Testis (tissue), 3 donors: ENCODE data around the gene EPN1. TPM values are rescaled to one million over a fixed set of nuclear protein-coding genes. Genes with fewer than 3 reads are reported as not detected.

ENCODE experiments used
- DNase-seq: peaks from one replicate; pipeline ENCODE4 v3.0.0-alpha.2; 2019
- H3K27ac ChIP-seq, 2 donors: fragments of 200-600 bp; sonication (generic); one replicate each; pipeline ENCODE4 v1.5.1; 2019
- H3K27me3 ChIP-seq: fragments of 200-600 bp; sonication (generic); one replicate; pipeline ENCODE4 v1.5.1; 2019
- H3K36me3 ChIP-seq: fragments of 200-600 bp; sonication (generic); one replicate; pipeline ENCODE4 v1.5.1; 2017; ENCODE audit warnings: low read depth; ENCODE audit errors: missing control alignments
- H3K4me1 ChIP-seq: fragments of 200-600 bp; sonication (generic); one replicate; pipeline ENCODE4 v1.5.1; 2019
- H3K4me3 ChIP-seq, 2 donors: fragments of 200-600 bp; sonication (generic); one replicate each; pipeline ENCODE4 v1.5.1; 2017 to 2019
- H3K9me3 ChIP-seq: fragments of 200-600 bp; sonication (generic); one replicate; pipeline ENCODE4 v1.5.1; 2017
- POLR2A ChIP-seq: fragments of 450-650 bp; IDR thresholded peaks from one replicate; pipeline ENCODE4 v1.6.1; 2017; ENCODE audit warnings: antibody characterized with exemption, mild to moderate bottlenecking, moderate library complexity
- WGBS, 2 donors: methylation state at CpG; one replicate each; pipeline ENCODE4 v1.1.5; 2018; 5-methylcytosine and 5-hydroxymethylcytosine counted together
- intact Hi-C: fragments of 100-400 bp; cut with DNase I; formaldehyde crosslinking; loops from one replicate; pipeline ENCODE4 v1.15.1; 2023; ENCODE audit warnings: low total_unique reads
- polyA plus RNA-seq: library from polyadenylated mRNA; stranded (reverse); fragments of 350-450 nt; fragmentation: Illumina TruSeq; extraction: RNeasy Lipid Tissue Mini Kit (QIAGEN cat#74804); gene quantifications from one replicate; pipeline ENCODE4 v1.2.3, GENCODE V29; 2014; ENCODE audit warnings: low read depth, low replicate concordance; ENCODE audit not compliant: insufficient read depth
- total RNA-seq, 2 donors: library from RNA; depleted of rRNA; stranded (reverse); fragments of >200 nt; gene quantifications; one replicate each; pipeline ENCODE4 v1.2.3, GENCODE V29; 2016
- TF ChIP-seq, protein P1 (sequence below), 3 experiments: fragments of 450-650 bp in 2 of 3; fragments of 200-600 bp in 1 of 3; sonication (generic) in 1 of 3; IDR thresholded peaks; one replicate each; pipeline ENCODE4 v1.5.1; 2016 to 2019; ENCODE audit warnings: antibody characterized with exemption in 3 of 3, mild to moderate bottlenecking in 2 of 3, moderate library complexity in 1 of 3

Gene EPN1
- total and polyA plus RNA-seq, 3 donors from 2014 or later, result 134 to 303 (median 176) TPM

DNA sequence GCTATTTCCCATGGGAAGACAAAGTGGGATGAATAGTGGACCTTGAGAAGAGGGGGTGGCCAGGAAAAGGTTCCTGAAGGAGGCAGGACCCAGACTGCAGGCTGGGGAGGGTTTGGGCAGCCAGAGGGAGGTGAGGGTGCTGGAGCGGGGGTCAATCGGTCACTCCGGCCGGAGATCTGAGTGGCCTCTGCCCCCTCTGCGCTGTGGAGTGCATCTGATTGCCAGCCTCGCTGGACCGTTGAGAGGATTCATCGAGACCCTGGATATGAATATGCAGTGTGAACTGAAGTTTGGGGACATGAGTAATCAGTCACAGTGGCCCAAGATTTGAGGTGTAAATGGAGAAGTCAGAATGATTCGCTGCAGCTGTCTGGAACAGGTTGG lies 39.7 kb upstream of the EPN1 start:
- Histone ChIP-seq H3K36me3 (no peaks in the 10 kb centered on the region), H3K27ac (peak overlapping the region; percentile 92), H3K4me1 (peaks cover 24% of the 10 kb centered on the region), H3K27me3 (no peaks in the 10 kb centered on the region), H3K9me3 (no peaks in the 10 kb centered on the region), H3K4me3 (peak overlapping the region; percentile 88 to 99)
- intact Hi-C loops, result no loop called here
- TF ChIP-seq POLR2A, result no peak
- TF ChIP-seq, protein P1, sequence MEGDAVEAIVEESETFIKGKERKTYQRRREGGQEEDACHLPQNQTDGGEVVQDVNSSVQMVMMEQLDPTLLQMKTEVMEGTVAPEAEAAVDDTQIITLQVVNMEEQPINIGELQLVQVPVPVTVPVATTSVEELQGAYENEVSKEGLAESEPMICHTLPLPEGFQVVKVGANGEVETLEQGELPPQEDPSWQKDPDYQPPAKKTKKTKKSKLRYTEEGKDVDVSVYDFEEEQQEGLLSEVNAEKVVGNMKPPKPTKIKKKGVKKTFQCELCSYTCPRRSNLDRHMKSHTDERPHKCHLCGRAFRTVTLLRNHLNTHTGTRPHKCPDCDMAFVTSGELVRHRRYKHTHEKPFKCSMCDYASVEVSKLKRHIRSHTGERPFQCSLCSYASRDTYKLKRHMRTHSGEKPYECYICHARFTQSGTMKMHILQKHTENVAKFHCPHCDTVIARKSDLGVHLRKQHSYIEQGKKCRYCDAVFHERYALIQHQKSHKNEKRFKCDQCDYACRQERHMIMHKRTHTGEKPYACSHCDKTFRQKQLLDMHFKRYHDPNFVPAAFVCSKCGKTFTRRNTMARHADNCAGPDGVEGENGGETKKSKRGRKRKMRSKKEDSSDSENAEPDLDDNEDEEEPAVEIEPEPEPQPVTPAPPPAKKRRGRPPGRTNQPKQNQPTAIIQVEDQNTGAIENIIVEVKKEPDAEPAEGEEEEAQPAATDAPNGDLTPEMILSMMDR (IDR thresholded peaks at IDR 0.05), result no peak
- 9 to 10% methylated on average over 6 to 9 of the region's 9 CpGs for WGBS, 2 donors
- DNase-seq, result no peak

- no peaks in the 10 kb centered on the region for H3K36me3 ChIP-seq
- no peaks in the 10 kb centered on the region for H3K27me3 ChIP-seq
- WGBS, 2 donors, result 58 to 66% methylated on average over 7 of the region's 7 CpGs
- TF ChIP-seq, protein P1 (IDR thresholded peaks at IDR 0.05), result no peak
- no peak for TF ChIP-seq POLR2A
- no peaks in the 10 kb centered on the region for H3K9me3 ChIP-seq
- H3K27ac ChIP-seq, result peak overlapping the region in 1 of 2 donors; percentile 92
- intact Hi-C loops, result no loop called here
- peaks cover 27% of the 10 kb centered on the region for H3K4me1 ChIP-seq
- H3K4me3 ChIP-seq, result peak overlapping the region; percentile 88 to 99
- DNase-seq, result no peak
Measured at GRCh38 chr19:55635856-55636440, 39.1 kb upstream of the EPN1 start.

GRCh38 chr19:55636723-55637122 lies 38.3 kb upstream of the EPN1 start:
- H3K27ac ChIP-seq, result no peak overlapping the region
- 77 to 83% methylated on average over 4 of the region's 4 CpGs for WGBS, 2 donors

DNA sequence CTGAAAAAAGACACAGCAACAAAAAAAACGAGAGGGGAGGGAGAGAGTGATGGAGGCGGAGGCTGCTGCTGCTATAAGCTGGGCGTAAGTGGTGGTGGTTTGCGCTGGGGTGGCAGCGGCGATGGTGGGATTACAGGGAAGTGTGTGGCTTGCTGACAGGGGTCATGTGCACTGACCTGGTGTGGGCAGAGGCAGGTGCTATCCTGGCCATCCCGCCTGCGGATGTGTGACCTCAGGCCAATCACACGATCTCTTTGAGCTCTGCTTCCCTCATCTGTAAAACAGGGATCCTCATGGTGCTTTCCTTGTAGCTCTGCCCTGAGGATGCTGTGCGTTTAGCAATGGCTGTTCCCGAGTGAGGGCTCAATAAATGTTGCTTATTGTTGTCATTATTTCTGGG lies 37.5 kb upstream of the EPN1 start:
- 74 to 82% methylated on average over 11 of the region's 11 CpGs for WGBS, 2 donors
- no peak overlapping the region for H3K4me3 ChIP-seq
- no peak overlapping the region for H3K27ac ChIP-seq
- intact Hi-C loops, result no loop called here
- H3K27me3 ChIP-seq, result no peaks in the 10 kb centered on the region
- H3K9me3 ChIP-seq, result no peaks in the 10 kb centered on the region
- no peak for TF ChIP-seq POLR2A
- TF ChIP-seq, protein P1 (IDR thresholded peaks at IDR 0.05), result no peak
- peaks cover 33% of the 10 kb centered on the region for H3K4me1 ChIP-seq
- no peak for DNase-seq
- H3K36me3 ChIP-seq, result no peaks in the 10 kb centered on the region

More at GRCh38 chr19:55636723-55637122, 38.3 kb upstream of the EPN1 start:
- intact Hi-C loops, result no loop called here
- H3K4me3 ChIP-seq, result no peak overlapping the region
- H3K9me3 ChIP-seq, result no peaks in the 10 kb centered on the region
- H3K4me1 ChIP-seq, result peaks cover 27% of the 10 kb centered on the region
- TF ChIP-seq, protein P1 (IDR thresholded peaks at IDR 0.05), result no peak
- TF ChIP-seq POLR2A, result no peak
- H3K36me3 ChIP-seq, result no peaks in the 10 kb centered on the region
- H3K27me3 ChIP-seq, result no peaks in the 10 kb centered on the region
- DNase-seq, result no peak

DNA sequence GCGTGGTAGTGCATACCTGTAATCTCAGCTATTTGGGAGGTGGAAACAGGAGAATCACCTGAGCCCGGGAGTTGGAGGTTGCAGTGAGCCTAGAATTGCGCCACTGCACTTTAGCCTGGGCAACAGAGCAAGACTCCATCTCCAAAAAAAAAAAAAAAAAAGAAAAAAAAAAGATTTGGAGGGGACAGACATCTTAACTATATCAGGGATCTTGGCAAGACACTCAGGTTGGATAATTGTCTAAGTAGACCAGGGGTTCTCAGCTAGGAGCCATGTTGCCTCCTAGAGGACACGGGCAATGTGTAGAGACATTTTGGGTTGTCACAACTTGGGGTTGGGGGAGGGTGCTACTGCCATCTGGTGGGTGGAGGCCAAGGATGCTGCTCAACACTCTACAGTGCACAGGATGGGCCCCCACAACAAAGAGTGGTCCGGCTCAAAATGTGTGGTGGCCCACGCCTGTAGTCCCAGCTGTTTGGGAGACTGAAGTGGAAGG lies 36.1 kb upstream of the EPN1 start:
- Histone ChIP-seq H3K4me1 (peaks cover 35% of the 10 kb centered on the region), H3K4me3 (no peak overlapping the region), H3K27me3 (no peaks in the 10 kb centered on the region), H3K27ac (no peak overlapping the region), H3K36me3 (no peaks in the 10 kb centered on the region), H3K9me3 (no peaks in the 10 kb centered on the region)
- TF ChIP-seq POLR2A, result no peak
- TF ChIP-seq, protein P1 (IDR thresholded peaks at IDR 0.05), result no peak
- 69 to 76% methylated on average over 6 of the region's 6 CpGs for WGBS, 2 donors
- intact Hi-C loops, result no loop called here
- DNase-seq, result no peak
